Stimulated activated CD4-positive, alpha-beta T cell treated with anti-CD3 and anti-CD28 coated beads, Interleukin-12 subunit alpha, Interleukin-12 subunit beta, amount 100 ng/mL, for 4 hours (primary cell): ENCODE measurements around the gene EPHX1.
"Not testable (repeated sequence)": the region's sequence is repeated elsewhere in the genome, so short reads cannot be mapped to it uniquely, and the experiment has no call there.

Source experiments
- DNase-seq: peaks from one replicate; pipeline ENCODE4 v3.0.0-alpha.2; 2020

Gene EPHX1

GRCh38 chr1:225777583-225778336 lies 32.2 kb upstream of the EPHX1 start, which contains the start of gene SRP9:
Gene SRP9 (plus strand): TSS chr1:225777826. CDS start chr1:225777941, 115 bp downstream.
- DNase-seq, result peak; percentile 95

GRCh38 chr1:225778337-225778669 lies 31.6 kb upstream of the EPHX1 start:
- no peak for DNase-seq

- DNase-seq, result not testable (repeated sequence)
Measured at GRCh38 chr1:225779165-225779564, 30.8 kb upstream of the EPHX1 start.

GRCh38 chr1:225780134-225780533 lies 29.8 kb upstream of the EPHX1 start:
- DNase-seq, result no peak

GRCh38 chr1:225780630-225781029 lies 29.3 kb upstream of the EPHX1 start:
- no peak for DNase-seq

- not testable (repeated sequence) for DNase-seq
Measured at GRCh38 chr1:225789142-225789541, 20.8 kb upstream of the EPHX1 start.

- DNase-seq, result no peak
Measured at GRCh38 chr1:225794954-225795353, 15.0 kb upstream of the EPHX1 start.

- not testable (repeated sequence) for DNase-seq
Measured at GRCh38 chr1:225796097-225796496, 13.8 kb upstream of the EPHX1 start.

- DNase-seq, result not testable (repeated sequence)
Measured at GRCh38 chr1:225801146-225801545, 8.8 kb upstream of the EPHX1 start.

GRCh38 chr1:225806249-225806648 lies 3.7 kb upstream of the EPHX1 start:
- no peak for DNase-seq

GRCh38 chr1:225806736-225807135 lies 3.2 kb upstream of the EPHX1 start:
- DNase-seq, result not testable (repeated sequence)

GRCh38 chr1:225808136-225808535 lies 1.8 kb upstream of the EPHX1 start:
- no peak for DNase-seq

- DNase-seq, result not testable (repeated sequence)
Measured at GRCh38 chr1:225810579-225811538, 935 bp downstream of the EPHX1 start.

GRCh38 chr1:225811622-225812487 lies 1.9 kb downstream of the EPHX1 start:
- no peak for DNase-seq

GRCh38 chr1:225812488-225813213 lies 2.7 kb downstream of the EPHX1 start:
- no peak for DNase-seq

- DNase-seq, result no peak
Measured at GRCh38 chr1:225813214-225813964, 3.5 kb downstream of the EPHX1 start.

GRCh38 chr1:225814381-225814780 lies 4.5 kb downstream of the EPHX1 start:
- no peak for DNase-seq

- DNase-seq, result not testable (repeated sequence)
Measured at GRCh38 chr1:225815090-225815489, 5.2 kb downstream of the EPHX1 start.

GRCh38 chr1:225815526-225816178 lies 5.7 kb downstream of the EPHX1 start:
- no peak for DNase-seq

- DNase-seq, result no peak
Measured at GRCh38 chr1:225816643-225817538, 7.0 kb downstream of the EPHX1 start.
